Naive thymus-derived CD4-positive, alpha-beta T cell (primary cell): ENCODE data around the gene C9orf50. TPM values are rescaled to one million over a fixed set of nuclear protein-coding genes. Genes with fewer than 3 reads are reported as not detected.

Experiments used
- ATAC-seq: fragments of 150-1000 bp; cut with Tn5 transposase; 2 replicates; pipeline ENCODE4 v1.10.0; 2021; ENCODE audit warnings: mild to moderate bottlenecking, moderate library complexity
- CTCF ChIA-PET: fragments of 350-600 bp; sonication (Branson Sonifier 250); formaldehyde crosslinking; loops from one replicate; lab custom pipeline; 2021; ENCODE audit warnings: antibody characterized with exemption; lab: Charles Lee
- POLR2A ChIA-PET: fragments of 350-600 bp; sonication (Branson Sonifier 250); formaldehyde crosslinking; loops from one replicate; lab custom pipeline; 2021; ENCODE audit warnings: antibody characterized with exemption, inconsistent platforms; lab: Charles Lee
- DNase-seq, 9 donors: peaks; one replicate each; pipeline versions ENCODE4 v3.0.0 to v3.0.0-alpha.2; 2020 to 2022; ENCODE audit warnings: mixed read lengths in 1 of 9
- H3K27ac ChIP-seq: one replicate; pipeline ENCODE4 v1.7.0; 2013; ENCODE audit warnings: mild to moderate bottlenecking, low read depth, low read length, moderate library complexity
- H3K27me3 ChIP-seq, 2 donors: one replicate each; pipeline ENCODE4 v1.7.0; 2013; ENCODE audit warnings: low read length in 2 of 2, mild to moderate bottlenecking in 2 of 2, moderate library complexity in 2 of 2; ENCODE audit not compliant: control insufficient read depth in 2 of 2, insufficient read depth in 2 of 2
- H3K36me3 ChIP-seq, 3 experiments: 1 replicate in 2 of 3; 2 replicates in 1 of 3; pipeline ENCODE4 v1.7.0; 2013; ENCODE audit warnings: low read length in 3 of 3, mild to moderate bottlenecking in 3 of 3, moderate library complexity in 1 of 3; ENCODE audit not compliant: insufficient read depth in 3 of 3, control insufficient read depth in 2 of 3
- H3K4me1 ChIP-seq, 2 donors: one replicate each; pipeline ENCODE4 v1.7.0; 2013; ENCODE audit warnings: low read length in 2 of 2, mild to moderate bottlenecking in 2 of 2, moderate library complexity in 1 of 2; ENCODE audit not compliant: control insufficient read depth in 2 of 2, insufficient read depth in 2 of 2
- H3K4me3 ChIP-seq: 2 replicates; pipeline ENCODE4 v1.7.0; 2013; ENCODE audit warnings: mild to moderate bottlenecking, low read length
- H3K9me3 ChIP-seq, 3 experiments: 1 replicate in 2 of 3; 2 replicates in 1 of 3; pipeline ENCODE4 v1.7.0; 2013; ENCODE audit warnings: low read length in 3 of 3; ENCODE audit not compliant: control insufficient read depth in 2 of 3
- H3K27ac Mint-ChIP-seq, 9 donors: one replicate each; pipeline ENCODE4 v1.8.0; 2020 to 2022; ENCODE audit warnings: mixed read lengths in 9 of 9, mild to moderate bottlenecking in 8 of 9, moderate library complexity in 5 of 9, inconsistent platforms in 2 of 9
- H3K27me3 Mint-ChIP-seq, 5 donors: one replicate each; pipeline ENCODE4 v1.8.0; 2021 to 2022; ENCODE audit warnings: mixed read lengths in 5 of 5, mild to moderate bottlenecking in 1 of 5
- H3K36me3 Mint-ChIP-seq, 5 donors: one replicate each; pipeline ENCODE4 v1.8.0; 2020 to 2022; ENCODE audit warnings: mixed read lengths in 5 of 5, mild to moderate bottlenecking in 3 of 5, inconsistent platforms in 1 of 5
- H3K4me1 Mint-ChIP-seq, 7 donors: one replicate each; pipeline ENCODE4 v1.8.0; 2020 to 2022; ENCODE audit warnings: mixed read lengths in 7 of 7, mild to moderate bottlenecking in 3 of 7, inconsistent platforms in 1 of 7
- H3K4me3 Mint-ChIP-seq, 10 donors: one replicate each; pipeline ENCODE4 v1.8.0; 2020 to 2022; ENCODE audit warnings: mild to moderate bottlenecking in 10 of 10, mixed read lengths in 10 of 10, moderate library complexity in 6 of 10, inconsistent platforms in 2 of 10
- H3K9me3 Mint-ChIP-seq, 11 donors: one replicate each; pipeline ENCODE4 v1.8.0; 2020 to 2022; ENCODE audit warnings: mixed read lengths in 11 of 11, mild to moderate bottlenecking in 4 of 11, inconsistent platforms in 1 of 11, moderate library complexity in 1 of 11
- intact Hi-C, 2 donors: fragments of 100-400 bp; cut with micrococcal nuclease; formaldehyde crosslinking; loops; one replicate each; pipeline ENCODE4 v1.15.1; 2023
- polyA plus RNA-seq, 2 donors: library from polyadenylated mRNA; unstranded; fragments of 300-500 nt; fragmentation: Illumina TruSeq; gene quantifications; one replicate each; pipeline ENCODE4 v1.2.3, GENCODE V29; 2021
- total RNA-seq, 6 experiments: library from RNA in 5 of 6; stranded (reverse) in 5 of 6; gene quantifications; 1 replicate in 5 of 6; 2 replicates in 1 of 6; pipeline ENCODE4 v1.2.3 and lab custom pipeline; 2021 to 2026

C9orf50 gene
- total and polyA plus RNA-seq, 7 experiments from 2014 or later, result not detected

DNA sequence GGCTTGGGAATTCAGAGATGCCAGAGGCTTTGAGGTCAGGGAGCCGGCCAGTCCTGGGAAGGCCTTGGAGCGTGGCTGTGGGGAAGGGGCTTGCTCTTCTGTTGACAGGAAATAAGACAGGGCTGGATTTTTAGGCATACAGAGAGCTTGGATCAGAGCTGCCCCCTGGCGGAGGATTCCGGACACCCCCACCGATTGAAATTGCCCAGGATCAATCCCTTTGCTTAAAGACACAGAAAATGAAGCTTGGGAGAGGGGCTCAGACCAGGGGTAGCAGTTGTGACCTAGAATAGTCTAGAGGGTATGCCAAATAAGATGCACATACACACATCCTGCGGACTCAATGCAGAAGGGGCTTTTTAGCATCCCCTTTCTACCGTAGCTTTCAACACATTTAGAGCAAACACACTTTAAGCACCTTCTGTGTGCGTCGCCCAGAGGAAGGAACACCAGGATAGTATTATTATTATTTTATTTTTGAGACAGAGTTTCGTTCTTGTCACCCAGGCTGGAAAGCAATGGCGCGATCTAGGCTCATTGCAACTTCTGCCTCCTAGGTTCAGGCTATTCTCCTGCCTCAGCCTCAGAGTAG, 3.4 kb upstream of the C9orf50 start:
- no peak for ATAC-seq

DNA sequence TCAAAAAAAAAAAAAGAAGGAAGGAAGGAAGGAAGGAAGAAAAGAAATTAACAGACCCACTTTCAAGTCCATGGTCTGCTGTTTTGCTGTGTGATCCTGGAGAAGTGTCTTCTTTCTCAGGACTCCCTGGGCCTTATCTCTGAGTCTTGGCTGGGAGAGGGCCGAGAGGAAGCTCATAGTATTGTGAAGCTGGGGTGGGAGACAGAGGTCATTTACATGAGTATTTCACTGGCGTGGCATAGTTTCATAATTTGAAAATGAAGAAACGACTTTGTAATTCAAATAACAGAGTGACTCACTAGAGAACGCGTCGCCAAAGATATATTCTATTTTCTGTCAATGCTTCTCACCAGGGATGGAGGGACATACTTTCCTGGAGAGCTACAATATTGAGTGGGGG, 2.4 kb upstream of the C9orf50 start:
- peaks cover 0 to 5% (median 0%) of the 10 kb centered on the region in 11 donors for H3K9me3 Mint-ChIP-seq
- Histone ChIP-seq H3K4me3 (no peak overlapping the region), H3K27me3 (peaks cover 0 to 14% of the 10 kb centered on the region in 2 donors), H3K36me3 (peaks cover 0 to 6% (median 0%) of the 10 kb centered on the region in 3 experiments), H3K27ac (no peak overlapping the region), H3K4me1 (peaks cover 18 to 35% of the 10 kb centered on the region in 2 donors), H3K9me3 (no peaks in the 10 kb centered on the region)
- H3K4me1 Mint-ChIP-seq, result peaks cover 21 to 48% (median 46%) of the 10 kb centered on the region in 7 donors
- ChIA-PET POLR2A (interaction anchor here (1.0 to 5.6 kb wide), 3 partner anchors 12 to 485 kb away, joined by 5 to 35 read pairs (median 7); no protein-coding TSS in a partner anchor), CTCF (interaction anchor here (1.1 to 4.8 kb wide), 10 partner anchors 9 to 492 kb away, joined by 3 to 58 read pairs (median 8); no protein-coding TSS in a partner anchor)
- ATAC-seq (no peak), DNase-seq (no peak)
- peak overlapping the region in 5 of 9 donors; percentile 8 to 69 (median 45) for H3K27ac Mint-ChIP-seq
- H3K4me3 Mint-ChIP-seq, result no peak overlapping the region
- peaks cover 16 to 31% (median 22%) of the 10 kb centered on the region in 5 donors for H3K27me3 Mint-ChIP-seq
- peaks cover 0 to 6% (median 0%) of the 10 kb centered on the region in 5 donors for H3K36me3 Mint-ChIP-seq
- intact Hi-C loops, result loop anchor here in 1 of 2 donors (10.0 kb wide), 1 partner anchor 241 kb away; no protein-coding TSS in a partner anchor

More for the DNA sequence above, 3.4 kb upstream of the C9orf50 start:
- H3K36me3 Mint-ChIP-seq, result peaks cover 0 to 1% (median 0%) of the 10 kb centered on the region in 5 donors
- Histone ChIP-seq H3K27ac (peak overlapping the region; percentile 57), H3K27me3 (peaks cover 0 to 14% of the 10 kb centered on the region in 2 donors), H3K4me1 (peaks cover 25 to 41% of the 10 kb centered on the region in 2 donors), H3K4me3 (no peak overlapping the region), H3K9me3 (no peaks in the 10 kb centered on the region), H3K36me3 (peaks cover 0 to 6% (median 0%) of the 10 kb centered on the region in 3 experiments)
- peaks cover 9 to 27% (median 17%) of the 10 kb centered on the region in 5 donors for H3K27me3 Mint-ChIP-seq
- H3K4me1 Mint-ChIP-seq, result peaks cover 26 to 53% (median 48%) of the 10 kb centered on the region in 7 donors
- H3K9me3 Mint-ChIP-seq, result peaks cover 0 to 4% (median 0%) of the 10 kb centered on the region in 11 donors
- CTCF ChIA-PET, result interaction anchor here (0.5 to 4.8 kb wide), 24 partner anchors 9 to 513 kb away, joined by 3 to 58 read pairs (median 4); partner anchors contain the start of gene PTPA
- H3K4me3 Mint-ChIP-seq, result peak overlapping the region; percentile 74 to 95 (median 88)
- POLR2A ChIA-PET, result interaction anchor here (0.5 to 5.6 kb wide), 13 partner anchors 13 to 603 kb away, joined by 3 to 35 read pairs (median 5); partner anchors contain the start of genes ASB6, IER5L and PTPA
- intact Hi-C loops, result loop anchor here (1.0 to 10.0 kb wide), 4 partner anchors 13 to 485 kb away; no protein-coding TSS in a partner anchor
- DNase-seq, result peak; percentile 51 to 76 (median 61)
- H3K27ac Mint-ChIP-seq, result peak overlapping the region; percentile 77 to 99 (median 94)

DNA sequence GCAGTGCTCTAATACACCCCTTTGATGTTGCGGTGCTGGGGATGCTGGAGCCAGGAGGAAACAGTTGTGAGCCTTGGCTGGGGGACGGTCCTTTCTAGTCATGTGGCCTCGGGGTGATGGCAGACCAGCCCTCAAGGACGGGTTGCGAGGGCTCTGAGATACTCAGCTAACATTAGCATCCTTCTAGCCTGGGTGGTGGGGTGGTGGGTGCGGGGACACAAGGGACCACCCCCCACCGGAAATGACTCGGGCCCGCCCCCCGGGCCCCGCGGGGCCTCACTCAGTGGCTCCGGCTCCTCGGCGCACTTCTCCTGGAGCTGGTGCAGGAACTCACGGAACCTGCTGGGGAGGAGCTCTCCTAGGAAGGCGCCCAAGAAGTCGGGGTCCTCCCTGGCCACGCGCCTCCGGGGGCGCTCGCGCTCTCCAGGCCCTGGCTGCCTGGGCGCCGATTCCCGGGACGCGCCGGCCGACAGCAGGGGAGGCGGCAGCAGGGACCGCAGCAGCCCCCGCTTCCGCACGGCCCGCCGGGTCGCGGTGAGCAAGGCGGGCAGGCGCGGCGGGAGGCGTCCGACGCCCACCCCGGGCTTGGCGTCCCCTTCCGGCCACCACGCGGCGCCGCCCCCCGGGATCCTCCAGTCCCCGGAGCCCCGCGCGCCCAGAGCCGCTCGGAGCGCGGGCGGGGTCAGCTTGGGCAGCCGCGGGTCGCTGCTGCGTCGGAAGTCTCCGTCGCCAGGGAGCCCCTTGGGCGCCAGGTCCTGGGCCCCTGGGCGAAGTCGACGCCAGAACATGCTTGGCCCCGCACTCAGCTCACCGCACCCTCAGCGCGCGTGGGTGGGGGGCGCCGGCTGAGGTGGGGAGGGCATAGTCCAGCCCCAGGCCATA, 873 bp downstream of the C9orf50 start:
- peaks cover 5 to 16% of the 10 kb centered on the region in 2 donors for H3K4me1 ChIP-seq
- H3K27ac ChIP-seq, result no peak overlapping the region
- intact Hi-C loops, result loop anchor here in 1 of 2 donors (10.0 kb wide), 1 partner anchor 245 kb away; no protein-coding TSS in a partner anchor
- no peak overlapping the region for H3K27ac Mint-ChIP-seq
- H3K9me3 ChIP-seq, result no peaks in the 10 kb centered on the region
- peaks cover 0 to 14% of the 10 kb centered on the region in 2 donors for H3K27me3 ChIP-seq
- ChIA-PET POLR2A (interaction anchor here (0.8 to 1.5 kb wide), 4 partner anchors 442 to 487 kb away, joined by 3 to 7 read pairs (median 3); partner anchors contain the start of gene IER5L), CTCF (interaction anchor here (0.6 to 1.4 kb wide), 5 partner anchors 9 to 538 kb away, joined by 3 to 6 read pairs (median 4); no protein-coding TSS in a partner anchor)
- H3K36me3 ChIP-seq, result no peaks in the 10 kb centered on the region
- ATAC-seq, result peak; percentile 16
- H3K9me3 Mint-ChIP-seq, result peaks cover 0 to 5% (median 0%) of the 10 kb centered on the region in 11 donors
- H3K36me3 Mint-ChIP-seq, result peaks cover 0 to 6% (median 0%) of the 10 kb centered on the region in 5 donors
- H3K4me3 ChIP-seq, result no peak overlapping the region
- H3K27me3 Mint-ChIP-seq, result peaks cover 17 to 39% (median 22%) of the 10 kb centered on the region in 5 donors
- DNase-seq, result no peak
- peak overlapping the region in 6 of 10 donors; percentile 17 to 61 (median 40) for H3K4me3 Mint-ChIP-seq
- peaks cover 5 to 26% (median 25%) of the 10 kb centered on the region in 7 donors for H3K4me1 Mint-ChIP-seq

DNA sequence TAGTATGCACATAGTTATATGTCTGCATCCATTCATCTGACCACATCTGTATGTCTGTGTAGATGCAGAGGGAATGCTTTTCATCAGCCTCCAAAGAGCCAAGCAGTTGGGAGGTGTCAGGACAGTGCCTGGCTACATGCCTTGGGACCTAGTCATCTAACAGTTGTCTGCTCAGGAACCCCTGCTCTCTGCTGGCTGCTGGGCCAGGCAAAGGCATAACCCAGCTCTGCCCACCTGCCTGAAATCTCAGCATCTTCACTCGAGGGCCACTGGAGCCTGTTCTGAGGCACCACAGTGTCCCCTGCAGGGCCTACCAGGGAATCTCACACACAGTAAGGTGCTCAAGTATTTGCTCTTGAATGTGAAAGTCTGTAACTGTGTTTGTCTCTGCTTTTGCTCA, 3.7 kb downstream of the C9orf50 start:
- Histone ChIP-seq H3K4me1 (peaks cover 0 to 5% of the 10 kb centered on the region in 2 donors), H3K27me3 (peaks cover 0 to 14% of the 10 kb centered on the region in 2 donors), H3K27ac (no peak overlapping the region), H3K4me3 (no peak overlapping the region), H3K9me3 (no peaks in the 10 kb centered on the region), H3K36me3 (no peaks in the 10 kb centered on the region)
- H3K27ac Mint-ChIP-seq, result peak overlapping the region in 2 of 9 donors; percentile 0 to 51
- ChIA-PET CTCF (interaction anchor here (1.3 kb wide), 1 partner anchor 20 kb away, joined by 3 read pairs; no protein-coding TSS in a partner anchor), POLR2A (no interaction called here)
- peak; percentile 51 for ATAC-seq
- intact Hi-C loops, result no loop called here
- no peak overlapping the region for H3K4me3 Mint-ChIP-seq
- DNase-seq, result no peak
- H3K27me3 Mint-ChIP-seq, result peaks cover 17 to 41% (median 22%) of the 10 kb centered on the region in 5 donors
- peaks cover 0 to 3% (median 0%) of the 10 kb centered on the region in 11 donors for H3K9me3 Mint-ChIP-seq
- H3K4me1 Mint-ChIP-seq, result peaks cover 0 to 15% (median 14%) of the 10 kb centered on the region in 7 donors
- H3K36me3 Mint-ChIP-seq, result peaks cover 0 to 6% (median 0%) of the 10 kb centered on the region in 5 donors

DNA sequence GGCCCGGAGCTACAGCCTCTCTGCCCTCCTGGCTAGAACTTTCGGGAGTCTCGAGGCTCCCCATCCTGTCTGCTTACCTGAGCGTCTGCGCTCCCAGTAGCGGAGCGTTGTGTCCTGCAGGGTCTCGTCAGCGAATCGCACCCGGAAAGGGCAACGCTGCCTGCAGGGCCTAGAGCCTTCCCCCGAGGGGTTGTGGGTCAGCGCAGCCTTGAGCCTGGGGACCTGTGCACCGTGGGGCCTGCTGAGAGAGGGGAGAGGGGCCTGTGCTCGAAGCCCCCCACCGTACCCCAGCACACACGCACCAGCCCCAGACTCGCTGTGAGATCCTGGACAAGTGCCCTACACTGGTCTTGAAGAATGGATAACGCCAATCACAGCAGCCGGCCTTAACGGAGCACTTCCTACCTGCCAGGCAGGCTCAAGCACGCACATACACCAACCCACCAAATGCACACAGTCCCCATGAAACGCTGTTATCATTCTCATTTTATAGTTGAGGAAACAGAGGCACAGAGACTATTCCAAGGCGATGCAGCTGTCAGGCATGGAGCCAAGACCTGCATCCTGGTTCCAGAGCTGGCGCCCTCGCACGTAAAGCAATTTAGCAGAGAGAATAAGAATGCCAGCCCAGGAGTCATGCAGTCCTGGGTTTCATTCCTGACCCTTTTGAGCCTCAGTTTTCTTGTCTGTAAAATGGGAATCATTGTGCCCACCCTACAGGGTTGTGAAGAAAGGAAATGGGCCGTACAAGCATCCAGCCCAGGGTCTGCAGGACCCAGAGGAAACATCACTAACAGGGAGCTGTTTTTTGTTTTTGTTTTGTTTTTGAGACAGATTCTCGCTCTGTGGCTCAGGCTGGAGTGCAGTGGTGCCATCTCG, 5.3 kb downstream of the C9orf50 start:
- Mint-ChIP-seq H3K4me1 (peaks cover 0 to 17% (median 16%) of the 10 kb centered on the region in 7 donors), H3K4me3 (no peak overlapping the region), H3K36me3 (peaks cover 0 to 6% (median 0%) of the 10 kb centered on the region in 5 donors), H3K27me3 (peaks cover 8 to 26% (median 10%) of the 10 kb centered on the region in 5 donors), H3K9me3 (peaks cover 0 to 3% (median 0%) of the 10 kb centered on the region in 11 donors), H3K27ac (no peak overlapping the region)
- peaks cover 8 to 12% of the 10 kb centered on the region in 2 donors for H3K4me1 ChIP-seq
- no peak for DNase-seq
- intact Hi-C loops, result no loop called here
- H3K27ac ChIP-seq, result no peak overlapping the region
- ATAC-seq, result no peak
- H3K36me3 ChIP-seq, result no peaks in the 10 kb centered on the region
- H3K4me3 ChIP-seq, result no peak overlapping the region
- H3K27me3 ChIP-seq, result peaks cover 0 to 11% of the 10 kb centered on the region in 2 donors
- ChIA-PET CTCF (interaction anchor here (1.3 kb wide), 1 partner anchor 18 kb away, joined by 3 read pairs; no protein-coding TSS in a partner anchor), POLR2A (interaction anchor here (1.0 kb wide), 1 partner anchor 9 kb away, joined by 4 read pairs; no protein-coding TSS in a partner anchor)
- no peaks in the 10 kb centered on the region for H3K9me3 ChIP-seq
